Measurements from ENCODE around the gene ARHGAP5.

The ARHGAP5 gene

GRCh38 chr14:32077081-32078022 lies at the start of gene ARHGAP5:
Gene ARHGAP5 (plus strand): TSS chr14:32077304. CDS start chr14:32090670, 13,366 bp downstream.
- no peak; the same call in 1 of the 2 replicates for TF ChIP-seq CTCF (IDR thresholded peaks at IDR 0.05)
- no peak for TF ChIP-seq ZFX (IDR thresholded peaks at IDR 0.05; ENCODE audit: borderline replicate concordance)
- H3K27ac ChIP-seq = peak within 1 kb of the TSS; percentile 99

GRCh38 chr14:32028599-32028998 lies 48.5 kb upstream of the ARHGAP5 start:
- no peak for TF ChIP-seq ZFX (IDR thresholded peaks at IDR 0.05; ENCODE audit: borderline replicate concordance)
- no peak for TF ChIP-seq CTCF (IDR thresholded peaks at IDR 0.05)
- no peak overlapping the region for H3K27ac ChIP-seq

GRCh38 chr14:32033543-32033942 lies 43.6 kb upstream of the ARHGAP5 start:
- TF ChIP-seq CTCF (IDR thresholded peaks at IDR 0.05) (no peak), ZFX (IDR thresholded peaks at IDR 0.05; ENCODE audit: borderline replicate concordance) (no peak)

GRCh38 chr14:32038876-32039275 lies 38.2 kb upstream of the ARHGAP5 start:
- H3K27ac ChIP-seq = no peak overlapping the region
- no peak for TF ChIP-seq ZFX (IDR thresholded peaks at IDR 0.05; ENCODE audit: borderline replicate concordance)
- no peak for TF ChIP-seq CTCF (IDR thresholded peaks at IDR 0.05)

More at GRCh38 chr14:32033543-32033942, 43.6 kb upstream of the ARHGAP5 start:
- H3K27ac ChIP-seq = no peak overlapping the region

- no peak for TF ChIP-seq CTCF (IDR thresholded peaks at IDR 0.05)
- TF ChIP-seq ZFX (IDR thresholded peaks at IDR 0.05; ENCODE audit: borderline replicate concordance) = no peak
- H3K27ac ChIP-seq = no peak overlapping the region
Observed at GRCh38 chr14:32039401-32040030, 37.6 kb upstream of the ARHGAP5 start.

GRCh38 chr14:32043624-32044023 lies 33.5 kb upstream of the ARHGAP5 start:
- TF ChIP-seq CTCF (IDR thresholded peaks at IDR 0.05) = no peak
- no peak for TF ChIP-seq ZFX (IDR thresholded peaks at IDR 0.05; ENCODE audit: borderline replicate concordance)
- no peak overlapping the region for H3K27ac ChIP-seq

GRCh38 chr14:32044454-32044853 lies 32.6 kb upstream of the ARHGAP5 start:
- TF ChIP-seq CTCF (IDR thresholded peaks at IDR 0.05) (no peak), ZFX (IDR thresholded peaks at IDR 0.05; ENCODE audit: borderline replicate concordance) (no peak)
- H3K27ac ChIP-seq = no peak overlapping the region
